Trophoblast cell (in vitro differentiated cells and primary cell): Measurements from ENCODE around the gene TMEM178B.
A peak's percentile ranks its signal among the peaks of the same experiment; 100 is the strongest.

Source experiments
- DNase-seq, 2 donors: peaks; one replicate each; pipeline ENCODE4 v3.0.0-alpha.2; 2016
- H2AFZ ChIP-seq: 2 replicates; pipeline ENCODE4 v1.6.1; 2013; ENCODE audit warnings: low read length, moderate library complexity, mild to moderate bottlenecking; ENCODE audit not compliant: insufficient read depth, poor library complexity
- H2AK5ac ChIP-seq: 2 replicates; pipeline ENCODE4 v1.6.1; 2013; ENCODE audit warnings: mild to moderate bottlenecking, low read length
- H2BK120ac ChIP-seq: 2 replicates; pipeline ENCODE4 v1.6.1; 2013; ENCODE audit warnings: low read length, mild to moderate bottlenecking, moderate library complexity; ENCODE audit not compliant: insufficient read depth, poor library complexity
- H2BK12ac ChIP-seq: 2 replicates; pipeline ENCODE4 v1.6.1; 2013; ENCODE audit warnings: mild to moderate bottlenecking, low read length, moderate library complexity
- H2BK5ac ChIP-seq: 2 replicates; pipeline ENCODE4 v1.6.1; 2013; ENCODE audit warnings: low read length, low read depth, moderate library complexity, mild to moderate bottlenecking; ENCODE audit not compliant: poor library complexity
- H3K14ac ChIP-seq: 2 replicates; pipeline ENCODE4 v1.6.1; 2013; ENCODE audit warnings: mild to moderate bottlenecking, low read length
- H3K18ac ChIP-seq: 2 replicates; pipeline ENCODE4 v1.6.1; 2013; ENCODE audit warnings: mild to moderate bottlenecking, low read length
- H3K23ac ChIP-seq: 2 replicates; pipeline ENCODE4 v1.6.1; 2013; ENCODE audit warnings: low read length
- H3K27ac ChIP-seq: 2 replicates; pipeline ENCODE4 v1.5.1; 2013; ENCODE audit warnings: low read depth, mild to moderate bottlenecking, inconsistent platforms, low read length, moderate library complexity
- H3K27me3 ChIP-seq: 2 replicates; pipeline ENCODE4 v1.6.1; 2013; ENCODE audit warnings: inconsistent platforms, mild to moderate bottlenecking, low read length, moderate library complexity; ENCODE audit not compliant: insufficient read depth
- H3K36me3 ChIP-seq, 2 experiments: 1 replicate in 1 of 2; 2 replicates in 1 of 2; pipeline ENCODE4 v1.6.1; 2013; ENCODE audit warnings: low read length in 2 of 2, mild to moderate bottlenecking in 2 of 2, moderate library complexity in 1 of 2; ENCODE audit not compliant: insufficient read depth in 2 of 2, control insufficient read depth in 1 of 2
- H3K4ac ChIP-seq: 2 replicates; pipeline ENCODE4 v1.6.1; 2013; ENCODE audit warnings: low read depth, mild to moderate bottlenecking, low read length, moderate library complexity
- H3K4me1 ChIP-seq, 2 experiments: 1 replicate in 1 of 2; 2 replicates in 1 of 2; pipeline ENCODE4 v1.6.1; 2013; ENCODE audit warnings: low read length in 2 of 2, mild to moderate bottlenecking in 2 of 2, moderate library complexity in 1 of 2; ENCODE audit not compliant: insufficient read depth in 2 of 2, control insufficient read depth in 1 of 2
- H3K4me2 ChIP-seq: 2 replicates; pipeline ENCODE4 v1.6.1; 2013; ENCODE audit warnings: inconsistent platforms, mild to moderate bottlenecking, low read length, moderate library complexity
- H3K4me3 ChIP-seq: 2 replicates; pipeline ENCODE4 v1.5.1; 2013; ENCODE audit warnings: mild to moderate bottlenecking, low read depth, low read length, inconsistent platforms
- H3K79me1 ChIP-seq: one replicate; pipeline ENCODE4 v1.6.1; 2013; ENCODE audit warnings: low read length
- H3K79me2 ChIP-seq: 2 replicates; pipeline ENCODE4 v1.6.1; 2013; ENCODE audit warnings: low read length, mild to moderate bottlenecking; ENCODE audit not compliant: control insufficient read depth, insufficient read depth, poor library complexity
- H3K9ac ChIP-seq: 2 replicates; pipeline ENCODE4 v1.6.1; 2013; ENCODE audit warnings: mild to moderate bottlenecking, low read length
- H3K9me3 ChIP-seq: 2 replicates; pipeline ENCODE4 v1.6.1; 2013; ENCODE audit warnings: low read depth, mild to moderate bottlenecking, control low read depth, inconsistent platforms, low read length; ENCODE audit not compliant: insufficient read depth
- H4K12ac ChIP-seq: 2 replicates; pipeline ENCODE4 v1.6.1; 2013; ENCODE audit warnings: low read depth, mild to moderate bottlenecking, low read length, moderate library complexity
- H4K8ac ChIP-seq: 2 replicates; pipeline ENCODE4 v1.6.1; 2013; ENCODE audit warnings: low read depth, mild to moderate bottlenecking, low read length, moderate library complexity
- H4K91ac ChIP-seq: one replicate; pipeline ENCODE4 v1.6.1; 2013; ENCODE audit warnings: low read depth, mild to moderate bottlenecking, low read length, moderate library complexity
- WGBS: extraction: QIAGEN DNeasy Blood & Tissue Kit; methylation state at CpG from one replicate; pipeline ENCODE4 v1.1.7; 2013; ENCODE audit warnings: missing lambda C conversion rate; ENCODE audit not compliant: insufficient read length, insufficient coverage; ENCODE audit errors: extremely low coverage; 5-methylcytosine and 5-hydroxymethylcytosine counted together

Gene TMEM178B

DNA sequence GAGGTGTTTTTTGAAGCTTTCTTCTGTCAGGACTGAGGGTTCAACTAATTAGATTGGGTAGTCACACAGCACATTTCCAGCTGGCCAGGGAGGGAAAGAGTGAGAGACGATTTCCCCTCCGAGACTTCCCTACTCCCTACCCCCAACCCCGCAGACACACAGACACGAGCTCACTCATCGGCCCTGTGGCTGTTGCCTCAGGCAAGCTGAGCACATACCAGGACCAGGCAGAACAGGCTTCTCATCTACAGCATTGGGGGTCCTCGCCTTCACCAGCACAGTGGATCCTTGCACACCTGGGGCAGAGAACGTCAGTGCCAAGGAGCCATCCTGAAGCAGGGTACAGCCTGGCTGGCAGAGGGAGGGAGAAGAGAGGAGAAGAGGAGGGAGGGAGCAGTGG lies 144.1 kb downstream of the TMEM178B start:
- H3K18ac ChIP-seq = no peak overlapping the region
- H3K27me3 ChIP-seq = no peaks in the 10 kb centered on the region
- H3K4me3 ChIP-seq = no peak overlapping the region
- no CpG with 5 or more reads among the region's 7 CpGs for WGBS
- no peak overlapping the region for H4K8ac ChIP-seq
- H3K79me1 ChIP-seq = no peaks in the 10 kb centered on the region
- no peak overlapping the region for H2BK12ac ChIP-seq
- no peak overlapping the region for H3K4me2 ChIP-seq
- H3K9ac ChIP-seq = no peak overlapping the region
- no peak overlapping the region for H2AK5ac ChIP-seq
- no peak overlapping the region for H2BK5ac ChIP-seq
- no peak overlapping the region for H2BK120ac ChIP-seq
- H3K23ac ChIP-seq = no peak overlapping the region
- H3K79me2 ChIP-seq = no peaks in the 10 kb centered on the region
- H3K36me3 ChIP-seq = no peaks in the 10 kb centered on the region
- no peak overlapping the region for H3K27ac ChIP-seq
- H3K4me1 ChIP-seq = peaks cover 0 to 5% of the 10 kb centered on the region in 2 experiments
- no peak overlapping the region for H4K12ac ChIP-seq
- DNase-seq = peak; percentile 15 to 19
- H2AFZ ChIP-seq = no peak overlapping the region
- H3K9me3 ChIP-seq = no peaks in the 10 kb centered on the region
- H4K91ac ChIP-seq = no peak overlapping the region
- no peak overlapping the region for H3K14ac ChIP-seq
- no peak overlapping the region for H3K4ac ChIP-seq

DNA sequence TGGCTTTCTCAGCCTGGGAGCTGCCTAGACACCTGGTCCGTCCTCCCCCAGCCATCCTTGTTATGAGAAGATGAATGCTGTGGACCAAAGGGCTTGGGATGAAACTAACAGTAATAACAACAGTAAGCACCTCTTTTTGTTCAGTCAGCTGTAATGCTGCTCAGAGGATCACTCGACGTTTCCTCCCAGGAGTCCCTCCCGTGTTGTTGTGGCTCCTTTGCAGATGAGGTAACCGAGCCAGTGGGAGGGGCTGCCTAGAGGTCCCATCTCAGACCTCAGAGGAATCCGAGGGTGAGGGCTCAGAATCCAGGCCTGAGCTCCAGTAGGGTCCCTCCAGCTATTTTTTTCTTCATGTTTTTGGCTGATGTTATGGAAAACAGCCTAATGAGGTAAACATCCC lies 145.1 kb downstream of the TMEM178B start:
- no peak for DNase-seq
- H2BK120ac ChIP-seq = no peak overlapping the region
- no peak overlapping the region for H3K4me2 ChIP-seq
- no peak overlapping the region for H3K14ac ChIP-seq
- H4K12ac ChIP-seq = no peak overlapping the region
- H3K27me3 ChIP-seq = no peaks in the 10 kb centered on the region
- H2AK5ac ChIP-seq = no peak overlapping the region
- H3K9ac ChIP-seq = no peak overlapping the region
- no peaks in the 10 kb centered on the region for H3K79me2 ChIP-seq
- no peak overlapping the region for H2BK12ac ChIP-seq
- H3K79me1 ChIP-seq = no peaks in the 10 kb centered on the region
- H3K4me3 ChIP-seq = no peak overlapping the region
- peaks cover 0 to 5% of the 10 kb centered on the region in 2 experiments for H3K4me1 ChIP-seq
- H4K91ac ChIP-seq = no peak overlapping the region
- H3K18ac ChIP-seq = no peak overlapping the region
- no peak overlapping the region for H3K27ac ChIP-seq
- no CpG with 5 or more reads among the region's 6 CpGs for WGBS
- no peak overlapping the region for H3K4ac ChIP-seq
- no peak overlapping the region for H4K8ac ChIP-seq
- H3K36me3 ChIP-seq = no peaks in the 10 kb centered on the region
- no peak overlapping the region for H3K23ac ChIP-seq
- H3K9me3 ChIP-seq = no peaks in the 10 kb centered on the region
- no peak overlapping the region for H2BK5ac ChIP-seq
- no peak overlapping the region for H2AFZ ChIP-seq

DNA sequence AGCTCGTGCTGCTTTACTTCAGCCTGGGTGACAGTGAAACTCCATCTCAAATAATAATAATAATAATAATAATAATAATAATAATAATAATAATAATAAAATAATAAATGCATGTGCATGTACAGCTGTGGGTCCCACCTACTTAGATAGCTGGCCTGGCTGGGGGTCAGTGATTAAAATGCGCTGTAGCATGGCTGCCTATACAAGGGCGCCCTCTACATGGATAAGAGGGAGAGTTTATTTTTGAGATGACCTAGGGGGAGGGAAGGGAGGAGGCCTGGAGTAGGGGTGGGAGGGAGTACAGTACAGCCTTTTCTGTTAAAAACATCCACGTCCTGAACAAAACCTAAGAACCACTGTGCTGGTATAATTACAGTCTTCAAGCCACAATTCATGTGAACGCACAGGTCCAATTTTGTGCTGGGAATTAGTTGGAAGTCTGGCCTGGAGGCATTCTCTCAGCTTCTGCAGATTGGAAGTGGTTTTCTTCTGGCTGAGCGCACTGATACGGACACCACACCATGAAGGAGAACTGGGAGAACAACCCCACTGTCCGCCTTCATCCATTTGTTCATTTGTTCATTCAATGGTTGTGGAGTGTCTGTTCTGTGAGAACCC lies 146.5 kb downstream of the TMEM178B start:
- Histone ChIP-seq H2BK5ac (no peak overlapping the region), H3K36me3 (no peaks in the 10 kb centered on the region), H4K91ac (no peak overlapping the region), H3K18ac (no peak overlapping the region), H2AFZ (no peak overlapping the region), H3K9ac (no peak overlapping the region), H3K79me1 (no peaks in the 10 kb centered on the region), H3K27me3 (no peaks in the 10 kb centered on the region), H4K8ac (no peak overlapping the region), H3K4me1 (peaks cover 0 to 5% of the 10 kb centered on the region in 2 experiments), H3K4ac (no peak overlapping the region), H3K14ac (no peak overlapping the region), H3K4me3 (no peak overlapping the region), H3K9me3 (no peaks in the 10 kb centered on the region), H3K79me2 (no peaks in the 10 kb centered on the region), H2BK12ac (no peak overlapping the region), H3K4me2 (no peak overlapping the region), H2AK5ac (no peak overlapping the region), H4K12ac (no peak overlapping the region), H2BK120ac (no peak overlapping the region), H3K27ac (no peak overlapping the region), H3K23ac (no peak overlapping the region)
- no peak for DNase-seq
- WGBS = no CpG with 5 or more reads among the region's 8 CpGs

DNA sequence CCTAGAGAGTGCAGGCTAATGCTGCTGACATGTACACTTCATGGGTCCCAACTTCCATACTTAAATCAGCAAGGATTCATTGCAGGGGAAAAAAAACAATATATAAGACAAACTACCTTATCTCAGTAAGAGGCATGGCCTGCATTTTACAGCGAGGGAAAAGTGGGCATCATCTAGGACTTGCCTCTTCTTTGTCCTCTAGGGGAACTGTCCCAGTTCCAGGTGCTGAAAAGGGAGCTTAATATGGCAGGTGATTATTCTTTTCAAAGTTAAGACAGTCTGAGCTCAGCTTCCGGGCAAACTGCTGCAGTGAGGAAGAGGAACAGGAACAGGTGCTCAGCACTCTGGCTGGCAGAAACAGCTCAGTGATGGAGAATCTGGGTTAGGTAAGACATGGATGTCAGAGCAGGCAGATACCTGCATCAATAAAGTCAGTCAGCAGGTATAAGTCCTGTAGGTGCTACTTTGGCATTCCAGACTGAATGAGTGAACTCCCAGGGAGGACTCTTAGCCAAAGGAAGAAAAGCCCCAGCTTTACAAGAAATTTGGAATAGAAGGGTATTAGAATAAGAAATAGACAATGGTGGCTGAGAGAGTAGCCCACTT lies 147.2 kb downstream of the TMEM178B start:
- no CpG with 5 or more reads among the region's 2 CpGs for WGBS
- no peaks in the 10 kb centered on the region for H3K9me3 ChIP-seq
- DNase-seq = peak in 1 of 2 donors; percentile 18
- H2BK120ac ChIP-seq = no peak overlapping the region
- H3K23ac ChIP-seq = no peak overlapping the region
- no peak overlapping the region for H2AFZ ChIP-seq
- H3K9ac ChIP-seq = no peak overlapping the region
- H3K27ac ChIP-seq = no peak overlapping the region
- H2BK12ac ChIP-seq = no peak overlapping the region
- no peak overlapping the region for H3K18ac ChIP-seq
- H2BK5ac ChIP-seq = no peak overlapping the region
- no peak overlapping the region for H3K4me3 ChIP-seq
- H3K4me2 ChIP-seq = no peak overlapping the region
- no peaks in the 10 kb centered on the region for H3K79me1 ChIP-seq
- H4K12ac ChIP-seq = no peak overlapping the region
- no peak overlapping the region for H4K91ac ChIP-seq
- H3K4ac ChIP-seq = no peak overlapping the region
- H3K36me3 ChIP-seq = no peaks in the 10 kb centered on the region
- no peak overlapping the region for H4K8ac ChIP-seq
- H3K79me2 ChIP-seq = no peaks in the 10 kb centered on the region
- no peaks in the 10 kb centered on the region for H3K27me3 ChIP-seq
- H2AK5ac ChIP-seq = no peak overlapping the region
- peaks cover 0 to 5% of the 10 kb centered on the region in 2 experiments for H3K4me1 ChIP-seq
- H3K14ac ChIP-seq = no peak overlapping the region
